Activated naive CD4-positive, alpha-beta T cell treated with Interleukin-2 at 50 U/mL for 16 hours (primary cell): ENCODE results near the gene SYNGAP1.
"Not testable (repeated sequence)": the region's sequence is repeated elsewhere in the genome, so short reads cannot be mapped to it uniquely, and the experiment has no call there.

Experiments used
- DNase-seq: peaks from one replicate; pipeline ENCODE4 v3.0.0-alpha.2; 2020

The SYNGAP1 gene

DNA sequence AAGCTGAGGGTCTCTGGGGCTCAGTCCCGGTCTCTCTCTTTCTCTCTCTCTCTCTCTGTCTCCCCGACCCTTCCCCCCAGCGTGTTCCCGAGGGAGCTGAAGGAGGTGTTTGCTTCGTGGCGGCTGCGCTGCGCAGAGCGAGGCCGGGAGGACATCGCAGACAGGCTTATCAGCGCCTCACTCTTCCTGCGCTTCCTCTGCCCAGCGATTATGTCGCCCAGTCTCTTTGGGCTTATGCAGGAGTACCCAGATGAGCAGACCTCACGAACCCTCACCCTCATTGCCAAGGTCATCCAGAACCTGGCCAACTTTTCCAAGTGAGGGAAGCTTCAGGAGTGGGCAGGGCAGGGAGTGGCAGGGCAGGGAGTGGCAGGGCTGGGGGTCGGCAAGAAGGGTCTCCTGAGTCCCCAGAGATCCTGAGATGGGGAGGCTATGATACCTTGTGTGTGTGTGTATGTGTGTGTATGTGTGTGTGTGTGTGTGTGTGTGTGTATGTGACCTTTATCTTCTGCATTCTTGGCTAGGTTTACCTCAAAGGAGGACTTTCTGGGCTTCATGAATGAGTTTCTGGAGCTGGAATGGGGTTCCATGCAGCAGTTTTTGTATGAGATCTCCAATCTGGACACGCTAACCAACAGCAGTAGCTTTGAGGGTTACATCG, 20.9 kb downstream of the SYNGAP1 start:
- DNase-seq, result no peak

DNA sequence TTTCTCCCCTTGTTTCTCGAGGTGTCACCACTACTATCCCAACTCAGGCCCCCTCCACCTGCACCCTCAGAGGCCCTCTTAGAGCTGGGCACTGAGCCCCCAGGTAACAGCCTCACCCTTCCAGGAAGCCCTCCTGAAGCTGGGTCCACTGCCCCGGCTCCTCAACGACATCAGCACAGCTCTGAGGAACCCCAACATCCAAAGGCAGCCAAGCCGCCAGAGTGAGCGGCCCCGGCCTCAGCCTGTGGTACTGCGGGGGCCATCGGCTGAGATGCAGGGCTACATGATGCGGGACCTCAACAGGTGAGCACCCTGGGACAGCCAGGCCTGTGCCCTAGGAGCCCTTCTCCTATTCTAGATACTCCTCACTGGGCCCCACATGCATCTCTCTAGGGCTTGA, 21.6 kb downstream of the SYNGAP1 start:
- no peak for DNase-seq

GRCh38 chr6:33442283-33442682, 22.4 kb downstream of the SYNGAP1 start:
- DNase-seq, result no peak

- DNase-seq, result no peak
Measured at GRCh38 chr6:33443025-33443424, 23.2 kb downstream of the SYNGAP1 start.

DNA sequence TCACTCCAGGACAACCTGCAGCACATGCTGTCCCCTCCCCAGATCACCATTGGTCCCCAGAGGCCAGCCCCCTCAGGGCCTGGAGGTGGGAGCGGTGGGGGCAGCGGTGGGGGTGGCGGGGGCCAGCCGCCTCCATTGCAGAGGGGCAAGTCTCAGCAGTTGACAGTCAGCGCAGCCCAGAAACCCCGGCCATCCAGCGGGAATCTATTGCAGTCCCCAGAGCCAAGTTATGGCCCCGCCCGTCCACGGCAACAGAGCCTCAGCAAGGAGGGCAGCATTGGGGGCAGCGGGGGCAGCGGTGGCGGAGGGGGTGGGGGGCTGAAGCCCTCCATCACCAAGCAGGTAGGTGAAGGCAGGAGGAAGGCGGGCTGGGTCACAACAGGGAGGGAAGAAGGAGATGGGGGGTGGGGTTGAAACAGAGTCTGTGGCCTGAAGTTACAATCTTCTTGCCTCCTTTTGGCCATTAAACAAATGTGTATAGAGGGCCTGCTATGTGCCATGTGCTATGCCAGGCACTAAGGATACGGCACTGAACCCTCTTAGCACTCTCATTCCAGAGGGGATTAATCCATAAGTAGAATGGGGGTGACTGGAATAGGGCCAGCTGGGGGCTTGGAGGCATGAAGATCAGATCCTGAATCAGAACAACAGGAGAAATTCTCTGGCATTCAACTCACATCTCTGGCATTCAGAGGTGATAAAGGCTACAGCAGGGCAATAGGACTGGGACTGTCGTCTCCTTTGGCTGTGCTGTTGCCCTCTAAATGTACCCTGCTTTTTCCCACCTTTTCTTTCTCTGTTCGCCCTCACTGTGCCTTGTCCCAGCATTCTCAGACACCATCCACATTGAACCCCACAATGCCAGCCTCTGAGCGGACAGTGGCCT, 24.0 kb downstream of the SYNGAP1 start:
- DNase-seq, result no peak

DNA sequence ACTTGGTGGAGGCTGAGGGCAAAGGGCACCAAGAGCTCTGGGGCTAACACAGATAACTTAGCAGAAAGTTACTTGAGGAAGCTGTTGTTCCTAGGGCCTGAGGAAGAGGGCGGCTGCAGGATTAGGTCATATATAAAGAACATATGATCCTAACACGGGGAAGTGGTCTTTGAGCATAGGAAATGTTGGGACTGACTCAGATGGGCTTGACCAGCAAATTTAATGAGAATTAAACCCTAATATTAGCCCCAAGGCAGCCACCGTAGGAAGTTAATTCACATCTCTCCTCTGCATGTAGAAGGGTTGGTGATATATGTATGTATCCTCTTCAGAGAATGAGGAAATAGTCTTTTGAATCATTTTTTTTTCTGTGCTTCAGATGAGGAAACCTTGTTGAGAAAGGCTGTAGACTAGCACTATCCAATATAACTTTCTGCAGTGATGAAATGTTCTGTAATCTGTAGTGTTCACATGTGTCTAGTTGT, 25.3 kb downstream of the SYNGAP1 start:
- DNase-seq, result no peak

DNA sequence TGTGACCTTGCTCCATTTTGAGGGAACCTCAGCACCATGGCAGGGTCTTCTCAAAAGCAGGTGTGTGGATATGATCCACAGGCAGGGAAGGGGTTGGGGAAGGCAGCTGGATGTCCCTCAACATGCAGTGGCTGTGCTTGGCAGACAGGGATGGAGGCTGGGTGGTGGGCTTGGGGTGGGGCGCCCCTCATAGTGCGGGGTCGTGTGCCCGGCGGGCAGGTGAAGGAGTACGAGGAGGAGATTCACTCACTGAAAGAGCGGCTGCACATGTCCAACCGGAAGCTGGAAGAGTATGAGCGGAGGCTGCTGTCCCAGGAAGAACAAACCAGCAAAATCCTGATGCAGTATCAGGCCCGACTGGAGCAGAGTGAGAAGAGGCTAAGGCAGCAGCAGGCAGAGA, 26.5 kb downstream of the SYNGAP1 start:
- DNase-seq, result no peak

- no peak for DNase-seq
Measured at GRCh38 chr6:33450434-33450833, 30.6 kb downstream of the SYNGAP1 start.

GRCh38 chr6:33451606-33452005, 31.7 kb downstream of the SYNGAP1 start:
- no peak for DNase-seq

DNA sequence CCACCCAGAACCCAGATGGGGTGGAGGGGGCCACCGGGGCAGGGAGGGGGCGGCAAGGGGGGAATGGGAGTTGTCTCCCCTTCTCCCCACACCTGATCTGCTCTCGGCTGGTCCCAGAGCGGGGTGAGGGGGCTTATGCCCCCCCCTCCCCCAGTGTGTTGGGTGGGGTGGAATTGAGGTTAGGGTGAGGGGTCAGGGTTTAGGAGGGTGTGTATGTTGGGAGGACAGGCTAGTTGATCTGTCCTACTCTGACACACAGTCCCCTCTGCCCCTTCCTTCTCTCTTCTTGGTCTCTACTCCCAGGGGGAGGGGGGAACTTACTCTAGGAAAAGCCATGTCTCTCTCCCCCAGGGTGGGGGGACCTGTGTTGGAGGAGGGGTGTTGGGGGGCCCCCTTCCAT, 32.6 kb downstream of the SYNGAP1 start:
- no peak for DNase-seq

DNA sequence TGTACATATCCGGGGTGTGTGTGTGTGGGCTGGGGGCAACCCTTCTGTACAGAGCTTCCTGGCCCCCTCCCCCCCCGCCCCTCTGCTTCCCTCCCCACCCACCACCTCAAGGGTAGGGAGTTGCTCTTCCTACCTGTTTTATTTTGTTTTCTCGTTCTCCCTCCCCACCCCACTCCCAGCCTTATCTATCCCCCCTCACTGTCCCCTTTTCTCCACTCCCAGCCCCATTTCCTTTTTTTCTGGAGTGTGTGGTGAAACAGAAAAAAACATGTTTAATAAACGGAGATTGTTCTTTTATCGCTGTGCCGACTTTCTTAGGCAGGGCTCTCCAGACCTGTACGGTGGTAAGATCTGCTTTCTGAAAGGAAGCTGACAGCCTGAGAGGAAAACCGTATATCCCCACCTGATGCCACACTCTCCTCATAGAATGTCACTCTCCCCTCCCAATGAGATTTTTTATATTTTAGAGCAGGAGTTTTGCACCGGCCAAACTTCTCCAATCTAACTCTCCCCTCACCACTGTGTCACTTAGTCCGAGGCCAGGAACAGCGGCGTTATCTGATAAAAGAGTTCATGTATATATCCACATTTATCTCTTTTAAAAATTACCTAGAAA, 33.6 kb downstream of the SYNGAP1 start:
- DNase-seq, result no peak

GRCh38 chr6:33454009-33454946, 34.4 kb downstream of the SYNGAP1 start, which contains the start of gene ZBTB9:
TSS of gene ZBTB9 (plus strand) at chr6:33454576. CDS start at chr6:33455101, 525 bp downstream.
- peak; percentile 96 for DNase-seq

DNA sequence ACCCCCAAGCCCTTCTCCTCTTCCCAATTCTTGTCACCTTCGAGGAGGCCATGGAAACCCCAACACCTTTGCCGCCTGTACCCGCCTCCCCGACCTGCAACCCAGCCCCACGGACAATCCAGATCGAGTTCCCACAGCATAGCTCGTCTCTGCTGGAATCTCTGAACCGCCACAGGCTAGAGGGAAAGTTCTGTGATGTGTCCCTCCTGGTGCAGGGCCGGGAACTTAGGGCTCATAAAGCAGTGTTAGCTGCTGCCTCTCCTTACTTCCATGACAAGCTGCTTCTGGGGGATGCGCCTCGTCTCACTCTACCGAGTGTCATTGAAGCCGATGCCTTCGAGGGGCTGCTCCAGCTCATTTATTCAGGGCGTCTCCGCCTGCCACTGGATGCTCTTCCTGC, 35.2 kb downstream of the SYNGAP1 start:
- DNase-seq, result no peak

DNA sequence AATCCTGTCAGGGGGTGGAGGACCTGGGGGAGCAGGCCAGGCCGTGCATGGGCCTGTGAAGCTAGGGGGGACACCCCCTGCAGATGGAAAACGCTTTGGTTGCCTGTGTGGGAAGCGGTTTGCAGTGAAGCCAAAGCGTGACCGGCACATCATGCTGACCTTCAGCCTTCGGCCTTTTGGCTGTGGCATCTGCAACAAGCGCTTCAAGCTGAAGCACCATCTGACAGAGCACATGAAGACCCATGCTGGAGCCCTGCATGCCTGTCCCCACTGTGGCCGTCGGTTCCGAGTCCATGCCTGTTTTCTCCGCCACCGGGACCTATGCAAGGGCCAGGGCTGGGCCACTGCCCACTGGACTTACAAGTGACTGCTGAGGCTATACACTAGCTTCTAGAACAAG, 36.3 kb downstream of the SYNGAP1 start:
- DNase-seq, result no peak

GRCh38 chr6:33458676-33459075, 38.8 kb downstream of the SYNGAP1 start:
- no peak for DNase-seq

- DNase-seq, result no peak
Measured at GRCh38 chr6:33459226-33459625, 39.4 kb downstream of the SYNGAP1 start.

- DNase-seq, result no peak
Measured at GRCh38 chr6:33466075-33466735, 46.3 kb downstream of the SYNGAP1 start.

DNA sequence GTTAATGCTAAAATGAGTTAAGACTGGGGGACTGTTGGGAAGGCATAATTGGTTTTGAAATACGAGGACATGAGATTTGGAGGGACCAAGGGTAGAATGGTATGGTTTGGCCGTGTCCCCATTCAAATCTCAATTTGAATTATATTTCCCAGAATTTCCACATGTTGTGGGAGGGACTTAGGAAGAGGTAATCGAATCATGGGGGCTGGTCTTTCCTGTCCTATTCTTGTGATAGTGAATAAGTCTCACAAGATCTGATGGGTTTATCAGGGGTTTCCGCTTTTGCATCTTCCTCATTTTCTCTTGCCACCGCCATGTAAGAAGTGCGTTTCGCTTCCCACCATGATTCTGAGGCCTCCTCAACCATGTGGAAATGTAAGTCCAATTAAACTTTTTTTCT, 47.2 kb downstream of the SYNGAP1 start:
- DNase-seq, result no peak

DNA sequence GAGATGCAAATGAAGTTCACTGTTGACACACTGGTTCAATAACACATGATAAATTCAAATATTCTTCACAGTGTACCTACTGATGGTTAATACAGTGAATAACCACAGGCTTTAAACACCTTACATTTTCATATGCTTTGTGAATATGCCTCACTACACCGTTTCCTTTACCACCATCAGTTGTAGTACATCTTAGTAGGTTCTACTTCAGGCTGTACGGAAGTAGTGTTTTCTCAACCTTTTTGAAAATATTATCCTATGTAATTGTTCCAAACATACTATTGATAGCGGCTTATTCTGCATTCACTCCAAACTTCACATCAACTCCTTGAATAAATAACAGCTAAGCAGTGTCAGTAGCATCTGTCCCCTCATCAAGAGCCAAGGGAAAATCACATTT, 49.8 kb downstream of the SYNGAP1 start:
- DNase-seq, result no peak

- DNase-seq, result no peak
Measured at GRCh38 chr6:33477864-33478263, 58.0 kb downstream of the SYNGAP1 start.

GRCh38 chr6:33481192-33481591, 61.3 kb downstream of the SYNGAP1 start:
- no peak for DNase-seq

- DNase-seq, result not testable (repeated sequence)
Measured at GRCh38 chr6:33482620-33483019, 62.8 kb downstream of the SYNGAP1 start.
